Stomach smooth muscle (tissue), 2 donors: ENCODE data around the gene SEMA5A.

ENCODE experiments used
- H3K27ac ChIP-seq: one replicate; pipeline ENCODE4 v1.7.0; 2013; ENCODE audit warnings: mild to moderate bottlenecking, low read length, inconsistent platforms
- H3K27me3 ChIP-seq, 2 donors: one replicate each; pipeline ENCODE4 v1.7.0; 2013; ENCODE audit warnings: low read length in 2 of 2; ENCODE audit not compliant: insufficient read depth in 2 of 2, control insufficient read depth in 1 of 2
- H3K36me3 ChIP-seq, 2 donors: one replicate each; pipeline ENCODE4 v1.7.0; 2013; ENCODE audit warnings: low read length in 2 of 2; ENCODE audit not compliant: control insufficient read depth in 2 of 2, insufficient read depth in 2 of 2
- H3K4me1 ChIP-seq: one replicate; pipeline ENCODE4 v1.7.0; 2013; ENCODE audit warnings: low read length; ENCODE audit not compliant: control insufficient read depth, insufficient read depth
- H3K4me3 ChIP-seq, 2 donors: one replicate each; pipeline ENCODE4 v1.7.0; 2013; ENCODE audit warnings: low read length in 2 of 2
- H3K9ac ChIP-seq, 2 donors: one replicate each; pipeline ENCODE4 v1.7.0; 2013; ENCODE audit warnings: low read length in 2 of 2, mild to moderate bottlenecking in 1 of 2
- H3K9me3 ChIP-seq, 2 donors: one replicate each; pipeline ENCODE4 v1.7.0; 2013; ENCODE audit warnings: low read length in 2 of 2; ENCODE audit not compliant: control insufficient read depth in 2 of 2
- donor health status: healthy.
- donor health status: Pancreatic carcinoma.

Gene SEMA5A

DNA sequence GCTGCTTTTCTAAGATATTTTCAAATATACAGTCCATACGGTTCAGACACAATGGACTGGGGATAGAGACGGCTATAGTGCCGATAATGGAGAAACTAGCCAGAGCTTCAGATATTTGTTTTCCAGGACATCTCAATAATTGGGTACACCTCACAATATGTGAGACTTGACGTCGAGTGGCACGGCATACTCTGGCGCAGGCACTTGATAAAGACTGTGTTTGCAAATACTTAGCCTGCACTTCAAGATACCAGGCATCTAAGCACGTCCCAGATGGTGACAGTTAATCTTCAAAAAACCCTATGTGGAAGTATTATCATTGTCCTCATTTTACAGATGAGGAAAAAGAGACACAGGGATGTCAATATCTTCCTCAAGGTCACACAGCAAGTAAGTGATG lies 48.5 kb downstream of the SEMA5A start:
- no peaks in the 10 kb centered on the region for H3K9me3 ChIP-seq
- no peaks in the 10 kb centered on the region for H3K36me3 ChIP-seq
- no peak overlapping the region for H3K27ac ChIP-seq
- no peaks in the 10 kb centered on the region for H3K27me3 ChIP-seq
- no peaks in the 10 kb centered on the region for H3K4me1 ChIP-seq
- H3K4me3 ChIP-seq: no peak overlapping the region
- H3K9ac ChIP-seq: no peak overlapping the region

GRCh38 chr5:9496801-9497200 lies 49.1 kb downstream of the SEMA5A start:
- no peak overlapping the region for H3K4me3 ChIP-seq
- no peak overlapping the region for H3K27ac ChIP-seq
- no peaks in the 10 kb centered on the region for H3K36me3 ChIP-seq
- H3K9ac ChIP-seq: no peak overlapping the region
- H3K27me3 ChIP-seq: no peaks in the 10 kb centered on the region
- H3K9me3 ChIP-seq: no peaks in the 10 kb centered on the region
- H3K4me1 ChIP-seq: no peaks in the 10 kb centered on the region

DNA sequence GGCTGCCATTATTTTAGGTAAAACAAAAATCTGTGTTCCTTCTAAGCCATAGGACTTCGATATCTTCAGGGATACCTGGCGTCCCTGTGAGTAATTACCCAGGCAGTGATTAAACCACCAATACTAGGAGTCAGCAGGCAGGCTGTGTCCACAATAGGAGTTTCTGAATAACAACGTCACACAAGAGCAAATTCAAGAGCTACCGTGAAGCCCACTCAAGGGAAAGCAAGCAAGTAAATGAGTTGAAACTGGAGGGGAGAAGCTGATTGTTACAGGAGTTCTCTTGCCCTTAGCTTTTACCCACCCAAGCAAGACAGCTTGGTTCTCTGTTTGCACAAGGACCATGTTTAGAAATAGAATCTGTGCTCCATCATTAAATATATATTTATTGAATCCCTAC lies 50.8 kb downstream of the SEMA5A start:
- no peak overlapping the region for H3K9ac ChIP-seq
- H3K36me3 ChIP-seq: no peaks in the 10 kb centered on the region
- no peaks in the 10 kb centered on the region for H3K9me3 ChIP-seq
- no peaks in the 10 kb centered on the region for H3K27me3 ChIP-seq
- no peak overlapping the region for H3K27ac ChIP-seq
- H3K4me1 ChIP-seq: no peaks in the 10 kb centered on the region
- H3K4me3 ChIP-seq: no peak overlapping the region

DNA sequence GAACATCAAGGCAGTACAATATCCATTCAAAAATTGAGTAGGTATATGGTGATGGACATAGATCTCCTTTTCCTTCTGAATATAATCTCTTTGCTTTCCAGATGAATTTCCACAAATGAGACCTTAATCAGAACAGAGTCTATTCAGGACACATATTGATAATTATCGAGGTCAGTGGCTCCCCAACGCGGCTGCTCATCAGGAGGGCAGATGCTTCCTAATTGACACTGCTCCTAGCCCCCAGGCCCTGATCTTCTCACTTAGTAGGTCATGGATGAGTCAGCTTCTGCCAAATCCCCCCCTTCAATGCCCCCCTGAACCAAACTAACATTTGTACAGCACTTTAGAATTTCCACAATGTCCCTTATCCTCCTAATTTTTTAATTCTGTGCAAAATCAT lies 51.6 kb downstream of the SEMA5A start:
- no peaks in the 10 kb centered on the region for H3K4me1 ChIP-seq
- H3K9ac ChIP-seq: no peak overlapping the region
- H3K36me3 ChIP-seq: no peaks in the 10 kb centered on the region
- no peaks in the 10 kb centered on the region for H3K9me3 ChIP-seq
- H3K4me3 ChIP-seq: no peak overlapping the region
- no peaks in the 10 kb centered on the region for H3K27me3 ChIP-seq
- no peak overlapping the region for H3K27ac ChIP-seq

GRCh38 chr5:9490494-9491097 lies 55.3 kb downstream of the SEMA5A start:
- no peaks in the 10 kb centered on the region for H3K27me3 ChIP-seq
- H3K4me1 ChIP-seq: no peaks in the 10 kb centered on the region
- no peak overlapping the region for H3K27ac ChIP-seq
- H3K4me3 ChIP-seq: no peak overlapping the region
- no peak overlapping the region for H3K9ac ChIP-seq
- no peaks in the 10 kb centered on the region for H3K9me3 ChIP-seq
- H3K36me3 ChIP-seq: no peaks in the 10 kb centered on the region

DNA sequence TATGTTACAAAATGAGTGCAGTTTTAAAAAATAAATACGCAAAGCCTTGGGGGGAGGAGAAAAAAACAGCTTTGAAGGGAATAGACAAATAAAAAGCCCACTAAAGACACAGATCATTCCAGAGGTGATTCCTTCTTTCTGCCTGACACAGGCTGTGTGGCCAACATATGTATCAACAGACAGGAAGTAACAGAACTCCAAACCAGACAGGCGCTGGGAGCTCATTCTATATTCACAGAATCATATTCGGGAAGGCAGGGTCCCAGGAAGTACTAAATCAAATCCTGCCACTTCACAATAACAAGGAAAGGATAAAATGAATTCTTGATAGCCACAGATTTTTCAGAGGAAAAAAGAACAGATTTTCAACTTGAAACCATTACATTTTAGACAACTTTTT lies 62.1 kb downstream of the SEMA5A start:
- Histone ChIP-seq H3K4me1 (no peaks in the 10 kb centered on the region), H3K9ac (no peak overlapping the region), H3K27ac (no peak overlapping the region)

DNA sequence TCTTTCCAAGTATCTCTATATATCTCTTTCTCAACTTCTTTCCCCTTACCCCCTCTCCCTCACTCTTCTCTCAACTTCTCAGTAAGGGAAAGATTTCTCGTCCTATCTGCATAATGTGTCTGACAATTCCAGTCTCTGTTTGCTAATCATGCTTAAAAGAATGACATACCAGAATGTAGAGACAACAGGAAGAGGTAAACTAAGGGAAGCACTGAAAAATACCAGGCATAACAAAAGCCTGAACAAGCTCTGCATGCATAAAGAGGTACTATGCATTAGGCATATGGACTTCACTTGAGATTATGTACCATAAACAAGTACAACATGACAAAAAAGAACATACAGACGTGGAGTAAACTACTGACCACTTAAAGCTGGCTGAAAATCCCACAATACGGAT lies 62.6 kb downstream of the SEMA5A start:
- H3K9ac ChIP-seq: no peak overlapping the region
- no peaks in the 10 kb centered on the region for H3K36me3 ChIP-seq
- no peaks in the 10 kb centered on the region for H3K4me1 ChIP-seq
- H3K27ac ChIP-seq: no peak overlapping the region
- no peak overlapping the region for H3K4me3 ChIP-seq
- peaks cover 3 to 4% of the 10 kb centered on the region in 2 donors for H3K9me3 ChIP-seq
- H3K27me3 ChIP-seq: no peaks in the 10 kb centered on the region

More for the DNA sequence above, 62.1 kb downstream of the SEMA5A start:
- no peaks in the 10 kb centered on the region for H3K27me3 ChIP-seq
- no peak overlapping the region for H3K4me3 ChIP-seq
- peaks cover 0 to 3% of the 10 kb centered on the region in 2 donors for H3K9me3 ChIP-seq
- no peaks in the 10 kb centered on the region for H3K36me3 ChIP-seq

GRCh38 chr5:9482381-9482780 lies 63.5 kb downstream of the SEMA5A start:
- no peaks in the 10 kb centered on the region for H3K27me3 ChIP-seq
- peaks cover 3 to 13% of the 10 kb centered on the region in 2 donors for H3K9me3 ChIP-seq
- H3K4me3 ChIP-seq: no peak overlapping the region
- no peaks in the 10 kb centered on the region for H3K36me3 ChIP-seq
- H3K9ac ChIP-seq: no peak overlapping the region
- H3K27ac ChIP-seq: no peak overlapping the region
- no peaks in the 10 kb centered on the region for H3K4me1 ChIP-seq

- no peaks in the 10 kb centered on the region for H3K4me1 ChIP-seq
- H3K9me3 ChIP-seq: peaks cover 8 to 15% of the 10 kb centered on the region in 2 donors
- no peak overlapping the region for H3K4me3 ChIP-seq
- H3K9ac ChIP-seq: no peak overlapping the region
- H3K27me3 ChIP-seq: no peaks in the 10 kb centered on the region
- no peaks in the 10 kb centered on the region for H3K36me3 ChIP-seq
- no peak overlapping the region for H3K27ac ChIP-seq
Observed at GRCh38 chr5:9480499-9480898, 65.4 kb downstream of the SEMA5A start.

DNA sequence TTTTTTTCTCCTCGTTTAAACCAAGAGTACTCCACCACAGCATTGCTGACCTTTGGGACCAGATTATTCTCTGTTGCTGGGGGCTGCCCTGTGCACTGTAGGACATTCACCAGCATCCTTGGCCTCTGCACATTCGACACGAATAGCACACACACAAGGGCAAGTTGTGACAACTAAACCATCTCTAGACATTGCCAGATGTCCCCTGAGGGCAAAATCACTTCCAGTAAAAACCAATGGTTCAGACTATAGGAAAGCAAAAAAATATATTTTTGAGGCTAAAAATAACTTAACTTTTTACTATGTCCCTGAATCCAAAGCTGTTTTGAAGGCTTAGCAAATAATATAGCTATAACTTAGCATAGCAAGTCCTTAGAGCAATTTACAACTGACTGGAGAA lies 65.9 kb downstream of the SEMA5A start:
- no peak overlapping the region for H3K4me3 ChIP-seq
- no peaks in the 10 kb centered on the region for H3K36me3 ChIP-seq
- no peaks in the 10 kb centered on the region for H3K27me3 ChIP-seq
- no peaks in the 10 kb centered on the region for H3K4me1 ChIP-seq
- no peak overlapping the region for H3K9ac ChIP-seq
- no peak overlapping the region for H3K27ac ChIP-seq
- H3K9me3 ChIP-seq: peaks cover 8 to 15% of the 10 kb centered on the region in 2 donors

DNA sequence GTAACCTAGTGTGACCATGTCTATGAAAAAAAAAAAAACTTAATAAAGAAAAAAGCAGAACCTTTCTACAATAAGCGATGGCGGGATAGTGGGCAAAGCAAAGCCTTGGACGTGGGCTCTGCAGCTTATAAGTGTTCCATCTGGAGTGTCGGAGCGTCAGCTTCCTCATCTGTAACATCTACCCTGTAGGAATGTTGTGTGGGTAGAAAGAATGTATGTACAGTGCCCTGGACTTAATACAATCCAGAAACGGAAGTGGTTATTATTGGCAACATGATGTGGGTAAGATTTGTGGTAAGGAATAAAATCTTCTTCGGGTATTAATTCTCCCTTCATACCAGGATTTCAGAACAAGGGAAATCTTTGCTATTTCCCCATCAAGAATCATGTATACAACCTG lies 66.5 kb downstream of the SEMA5A start:
- Histone ChIP-seq H3K4me1 (no peaks in the 10 kb centered on the region), H3K27ac (no peak overlapping the region), H3K9ac (no peak overlapping the region), H3K9me3 (peaks cover 8 to 15% of the 10 kb centered on the region in 2 donors), H3K4me3 (no peak overlapping the region), H3K36me3 (no peaks in the 10 kb centered on the region), H3K27me3 (no peaks in the 10 kb centered on the region)
